ENCODE data around the gene LCN12.

DNA sequence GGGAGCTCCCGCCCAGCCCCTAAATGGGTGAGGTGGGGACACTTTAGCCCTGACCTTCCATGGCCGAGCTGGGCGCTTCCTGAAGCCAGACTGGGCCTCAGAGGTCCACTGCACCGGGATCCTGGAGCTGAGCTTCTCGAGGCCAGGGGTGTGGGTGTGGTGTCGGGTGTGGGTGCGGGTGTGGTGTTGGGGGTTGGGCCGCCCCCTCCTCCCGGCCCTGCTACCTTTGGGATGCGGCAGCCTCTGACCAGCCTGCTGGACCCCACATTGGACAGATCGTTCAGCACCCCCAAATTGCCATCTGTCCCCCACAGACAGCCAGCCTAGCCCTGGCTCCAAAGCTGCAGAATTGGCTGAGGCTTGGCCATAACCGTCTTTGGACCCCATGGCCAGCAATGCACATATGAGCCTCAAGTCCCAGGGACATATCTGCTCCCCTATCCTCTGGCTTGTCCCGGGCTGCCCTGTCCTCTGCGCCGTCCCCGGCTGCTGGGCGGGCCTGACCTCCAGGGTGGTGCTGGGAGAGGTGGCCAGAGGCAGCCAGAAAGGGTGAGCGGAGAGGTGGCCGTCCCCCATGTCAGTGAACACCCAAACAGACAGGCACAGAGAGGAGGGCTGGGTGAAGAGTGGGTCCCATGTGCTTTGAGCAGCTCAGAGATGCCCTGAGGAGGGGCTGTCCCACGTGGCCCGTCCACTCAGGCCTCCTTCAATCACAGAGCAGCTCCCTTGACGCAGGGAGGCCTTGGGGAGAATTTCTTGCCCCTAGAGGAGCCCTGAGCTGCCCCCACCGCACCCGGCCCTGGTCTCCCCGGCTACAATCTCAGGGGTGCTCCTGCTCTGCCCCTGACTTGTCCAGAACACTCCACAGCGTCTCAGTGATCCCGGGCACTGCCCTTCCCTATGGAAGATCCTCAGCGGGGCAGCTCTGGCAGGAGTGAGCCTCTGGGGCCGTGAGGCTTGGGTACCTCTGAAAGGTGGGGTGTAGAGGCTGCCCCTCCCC lies 21.8 kb downstream of the LCN12 start:
- TF ChIP-seq POLR2AphosphoS5 (IDR thresholded peaks at IDR 0.05): no peak
- TF ChIP-seq, protein P1, sequence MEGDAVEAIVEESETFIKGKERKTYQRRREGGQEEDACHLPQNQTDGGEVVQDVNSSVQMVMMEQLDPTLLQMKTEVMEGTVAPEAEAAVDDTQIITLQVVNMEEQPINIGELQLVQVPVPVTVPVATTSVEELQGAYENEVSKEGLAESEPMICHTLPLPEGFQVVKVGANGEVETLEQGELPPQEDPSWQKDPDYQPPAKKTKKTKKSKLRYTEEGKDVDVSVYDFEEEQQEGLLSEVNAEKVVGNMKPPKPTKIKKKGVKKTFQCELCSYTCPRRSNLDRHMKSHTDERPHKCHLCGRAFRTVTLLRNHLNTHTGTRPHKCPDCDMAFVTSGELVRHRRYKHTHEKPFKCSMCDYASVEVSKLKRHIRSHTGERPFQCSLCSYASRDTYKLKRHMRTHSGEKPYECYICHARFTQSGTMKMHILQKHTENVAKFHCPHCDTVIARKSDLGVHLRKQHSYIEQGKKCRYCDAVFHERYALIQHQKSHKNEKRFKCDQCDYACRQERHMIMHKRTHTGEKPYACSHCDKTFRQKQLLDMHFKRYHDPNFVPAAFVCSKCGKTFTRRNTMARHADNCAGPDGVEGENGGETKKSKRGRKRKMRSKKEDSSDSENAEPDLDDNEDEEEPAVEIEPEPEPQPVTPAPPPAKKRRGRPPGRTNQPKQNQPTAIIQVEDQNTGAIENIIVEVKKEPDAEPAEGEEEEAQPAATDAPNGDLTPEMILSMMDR (IDR thresholded peaks at IDR 0.05): no peak
